ENCODE data around the gene TBCB. TPM values are rescaled to one million over a fixed set of nuclear protein-coding genes. Genes with fewer than 3 reads are reported as not detected.

The TBCB gene
- total and polyA plus RNA-seq, 9 of the 15 experiments (the other 6 are each of a cell fraction or from before 2014, with no cell fraction given), result 3.5 to 115 (median 58.9) TPM

DNA sequence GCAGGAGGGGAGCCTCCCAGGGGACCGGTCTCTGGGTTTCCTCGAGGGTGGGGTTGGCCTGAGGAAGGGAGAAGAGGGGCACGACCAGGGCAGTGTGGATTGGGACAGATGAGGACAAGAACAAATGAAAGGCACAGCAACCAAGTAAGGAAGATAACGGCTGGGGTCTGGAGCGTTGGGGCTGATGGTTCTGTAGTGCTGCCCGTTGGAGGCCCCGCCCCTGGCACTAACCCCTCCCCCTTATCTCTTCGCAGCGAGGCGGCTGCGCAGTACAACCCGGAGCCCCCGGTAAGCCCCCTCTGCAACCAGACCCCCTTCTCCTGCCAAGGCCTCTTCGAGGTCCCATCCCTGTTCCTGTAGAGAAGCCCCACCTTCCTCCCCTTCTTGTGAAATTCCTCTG, 26.8 kb downstream of the TBCB start:
- DNase-seq (ENCODE audit: extremely low read depth in 1 of 4, low spot score in 3 of 4) (no peak), FAIRE-seq (no peak), ATAC-seq (no peak)
- Histone ChIP-seq H4K20me1 (replicated peaks; ENCODE audit: control insufficient read depth, insufficient read depth, low read length) (peaks cover 11% of the 10 kb centered on the region), H3K36me3 (ENCODE audit: control insufficient read depth, insufficient read depth, low read length) (peaks cover 50% of the 10 kb centered on the region), H2AFZ (ENCODE audit: low read depth, low read length) (no peak overlapping the region), H3K27ac (ENCODE audit: extremely low read depth, low read depth, low read length) (no peak overlapping the region), H3K79me2 (ENCODE audit: control insufficient read depth, insufficient read depth, low read length) (peaks cover 26% of the 10 kb centered on the region), H3K27me3 (ENCODE audit: control insufficient read depth in 2 of 2, insufficient read depth in 2 of 2, low read length in 2 of 2) (no peaks in the 10 kb centered on the region), H3K9me1 (ENCODE audit: control insufficient read depth, insufficient read depth, low read length) (peaks cover 8% of the 10 kb centered on the region), H3K4me1 (replicated peaks in 1 of 2; ENCODE audit: control insufficient read depth in 2 of 2, insufficient read depth in 2 of 2, low read length in 2 of 2) (peaks cover 8 to 25% of the 10 kb centered on the region in 2 experiments), H3K4me3 (peak overlapping the region; percentile 95; the same call in 1 of the 2 replicates), H3K9me3 (replicated peaks; ENCODE audit: control insufficient read depth, insufficient read depth, low read depth, low read length) (no peaks in the 10 kb centered on the region), H3K9ac (ENCODE audit: insufficient read depth in 1 of 2, low read depth in 2 of 2, low read length in 2 of 2) (peak overlapping the region in 1 of 2 experiments; percentile 75; a peak in 1 of 4 replicates), H3K4me2 (ENCODE audit: insufficient read depth, low read length) (no peak overlapping the region)
- POLR2A ChIA-PET, result no interaction called here
- intact Hi-C loops (cut with micrococcal nuclease), result no loop called here
- no peak for TF ChIP-seq ZNF668 (CRISPR knock-in tag; IDR thresholded peaks at IDR 0.05)
- in situ Hi-C loops (cut with MboI), result no loop called here
- CTCF ChIA-PET (ENCODE audit: low intra/inter-chr PET ratio), result no interaction called here
- WGBS (ENCODE audit: insufficient coverage, low coverage, missing lambda C conversion rate), result 97% methylated on average over 5 of the region's 14 CpGs
- no TSS peak for BruUV-seq (replicated peaks)

DNA sequence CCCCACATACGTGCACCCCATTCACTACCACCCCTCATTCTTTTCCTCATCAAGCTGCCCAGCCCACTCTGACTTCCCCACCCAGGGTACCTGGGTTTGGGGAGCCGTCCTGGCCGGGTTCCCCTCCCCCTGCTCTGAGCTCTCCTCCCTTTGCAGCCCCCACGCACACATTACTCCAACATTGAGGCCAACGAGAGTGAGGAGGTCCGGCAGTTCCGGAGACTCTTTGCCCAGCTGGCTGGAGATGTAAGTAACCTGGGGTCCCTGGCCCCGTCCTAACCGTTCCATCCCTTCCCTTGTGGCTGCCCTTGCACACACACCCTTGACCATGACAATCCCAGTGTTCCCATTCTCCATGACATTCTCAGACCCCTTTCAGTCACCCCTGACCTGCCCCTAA, 27.2 kb downstream of the TBCB start:
- no peak for ATAC-seq
- Histone ChIP-seq H3K4me1 (replicated peaks in 1 of 2; ENCODE audit: control insufficient read depth in 2 of 2, insufficient read depth in 2 of 2, low read length in 2 of 2) (peaks cover 7 to 25% of the 10 kb centered on the region in 2 experiments; a peak in 4 of 5 replicates), H3K79me2 (ENCODE audit: control insufficient read depth, insufficient read depth, low read length) (peaks cover 26% of the 10 kb centered on the region), H3K9me3 (replicated peaks; ENCODE audit: control insufficient read depth, insufficient read depth, low read depth, low read length) (no peaks in the 10 kb centered on the region), H3K27me3 (ENCODE audit: control insufficient read depth in 2 of 2, insufficient read depth in 2 of 2, low read length in 2 of 2) (no peaks in the 10 kb centered on the region), H3K27ac (ENCODE audit: extremely low read depth, low read depth, low read length) (no peak overlapping the region), H4K20me1 (replicated peaks; ENCODE audit: control insufficient read depth, insufficient read depth, low read length) (peaks cover 11% of the 10 kb centered on the region), H3K36me3 (ENCODE audit: control insufficient read depth, insufficient read depth, low read length) (peaks cover 53% of the 10 kb centered on the region), H3K4me3 (no peak overlapping the region), H2AFZ (ENCODE audit: low read depth, low read length) (no peak overlapping the region), H3K9ac (ENCODE audit: insufficient read depth in 1 of 2, low read depth in 2 of 2, low read length in 2 of 2) (no peak overlapping the region), H3K9me1 (ENCODE audit: control insufficient read depth, insufficient read depth, low read length) (peaks cover 8% of the 10 kb centered on the region), H3K4me2 (ENCODE audit: insufficient read depth, low read length) (no peak overlapping the region)
- BruUV-seq (replicated peaks), result no TSS peak
- intact Hi-C loops (cut with micrococcal nuclease), result no loop called here
- 95% methylated on average over 9 of the region's 9 CpGs for WGBS (ENCODE audit: insufficient coverage, low coverage, missing lambda C conversion rate)
- no peak for FAIRE-seq
- no peak for TF ChIP-seq YY1 (IDR thresholded peaks at IDR 0.05; ENCODE audit: borderline replicate concordance in 1 of 3, control insufficient read depth in 1 of 3, extremely low read depth in 1 of 3, insufficient read depth in 3 of 3, insufficient read length in 1 of 3, insufficient replicate concordance in 2 of 3, low read depth in 1 of 3, low read length in 2 of 3)
- no peak for TF ChIP-seq MAFK (IDR thresholded peaks at IDR 0.05; ENCODE audit: low read length)
- no peak for DNase-seq (ENCODE audit: extremely low read depth in 1 of 4, low spot score in 3 of 4)
- POLR2A ChIA-PET, result no interaction called here
- CTCF ChIA-PET (ENCODE audit: low intra/inter-chr PET ratio), result no interaction called here
- in situ Hi-C loops (cut with MboI), result no loop called here

Data from K562 (cell line).